Kidney (tissue), 14 donors: ENCODE data around the gene FAM83B. TPM values are rescaled to one million over a fixed set of nuclear protein-coding genes. Genes with fewer than 3 reads are reported as not detected.
A peak's percentile ranks its signal among the peaks of the same experiment; 100 is the strongest.
"Not testable (repeated sequence)": the region's sequence is repeated elsewhere in the genome, so short reads cannot be mapped to it uniquely, and the experiment has no call there.

ENCODE experiments used
- DNase-seq, 5 donors: peaks; one replicate each; pipeline ENCODE4 v3.0.0-alpha.2; 2013 to 2020
- FAIRE-seq: peaks from 2 replicates; lab custom pipeline; 2012; peaks lifted over from hg19 to GRCh38; lab: Jason Lieb, UNC
- H3K27ac ChIP-seq, 2 donors: one replicate each; pipeline ENCODE4 v1.7.0; 2013; ENCODE audit warnings: low read depth in 2 of 2, low read length in 2 of 2, inconsistent platforms in 1 of 2
- H3K27me3 ChIP-seq: one replicate; pipeline ENCODE4 v1.7.1; 2013; ENCODE audit warnings: low read length, inconsistent platforms; ENCODE audit not compliant: control insufficient read depth, insufficient read depth
- H3K36me3 ChIP-seq, 3 donors: one replicate each; pipeline versions ENCODE4 v1.7.0 to v1.7.1; 2013; ENCODE audit warnings: low read length in 3 of 3, control low read depth in 1 of 3, inconsistent platforms in 1 of 3; ENCODE audit not compliant: insufficient read depth in 3 of 3, control insufficient read depth in 2 of 3
- H3K4me1 ChIP-seq, 3 donors: one replicate each; pipeline versions ENCODE4 v1.7.0 to v1.7.1; 2013; ENCODE audit warnings: low read length in 3 of 3, inconsistent platforms in 1 of 3, low read depth in 1 of 3; ENCODE audit not compliant: control insufficient read depth in 2 of 3, insufficient read depth in 2 of 3
- H3K4me3 ChIP-seq, 3 donors: one replicate each; pipeline versions ENCODE4 v1.7.0 to v1.8.1; 2013; ENCODE audit warnings: low read length in 3 of 3, control low read depth in 1 of 3, inconsistent platforms in 1 of 3
- H3K9ac ChIP-seq, 3 donors: one replicate each; pipeline versions ENCODE4 v1.7.0 to v1.7.1; 2013; ENCODE audit warnings: low read length in 3 of 3, control low read depth in 1 of 3, inconsistent platforms in 1 of 3
- H3K9me3 ChIP-seq, 3 donors: one replicate each; pipeline versions ENCODE4 v1.7.0 to v1.7.1; 2013; ENCODE audit warnings: low read length in 3 of 3, control low read depth in 1 of 3, inconsistent platforms in 1 of 3; ENCODE audit not compliant: control insufficient read depth in 2 of 3, insufficient read depth in 1 of 3
- CTCF ChIP-seq: IDR thresholded peaks from 3 replicates; pipeline ENCODE4 v1.5.1; 2012; ENCODE audit warnings: mild to moderate bottlenecking, moderate library complexity, borderline replicate concordance; ENCODE audit not compliant: insufficient read depth; ENCODE audit errors: extremely low read depth
- intact Hi-C: fragments of 100-400 bp; cut with DNase I; formaldehyde crosslinking; loops from one replicate; pipeline ENCODE4 v1.11.1; 2022
- polyA plus RNA-seq: library from polyadenylated mRNA; stranded (reverse); fragments of 350-450 nt; fragmentation: Illumina TruSeq; extraction: RNeasy Lipid Tissue Mini Kit (QIAGEN cat#74804); gene quantifications from one replicate; pipeline ENCODE4 v1.2.3, GENCODE V29; 2014; ENCODE audit warnings: low read depth, low replicate concordance; ENCODE audit not compliant: insufficient read depth
- total RNA-seq: library from RNA; stranded (reverse); fragmentation: NEBNext Ultra II Directional; extraction: Animal tissue kit (Norgen Biotek cat#: 25700); gene quantifications from one replicate; pipeline ENCODE4 v1.2.1, GENCODE V29; 2021
- donor health status: control.
- donor health status: control.
- donor health status: control.
- donor health status: control.
- donor health status: control.
- donor health status: DM: yes; HTN: yes; CAD: no.
- donor health status: Normal renal cell carcinoma (clear cell type).

FAM83B gene
- total and polyA plus RNA-seq, 2 donors from 2014 or later = 0.77 to 12.7 TPM

GRCh38 chr6:54810147-54810546 is 36.4 kb upstream of the FAM83B start:
- Histone ChIP-seq H3K27ac (no peak overlapping the region), H3K4me1 (no peaks in the 10 kb centered on the region), H3K36me3 (no peaks in the 10 kb centered on the region), H3K9ac (no peak overlapping the region), H3K9me3 (no peaks in the 10 kb centered on the region), H3K4me3 (no peak overlapping the region), H3K27me3 (no peaks in the 10 kb centered on the region)
- no peak for TF ChIP-seq CTCF
- no peak for DNase-seq
- intact Hi-C loops = no loop called here
- no peak for FAIRE-seq

- intact Hi-C loops = no loop called here
- DNase-seq (no peak), FAIRE-seq (no peak)
- no peaks in the 10 kb centered on the region for H3K27me3 ChIP-seq
- H3K4me1 ChIP-seq = no peaks in the 10 kb centered on the region
- no peak for TF ChIP-seq CTCF
- H3K4me3 ChIP-seq = no peak overlapping the region
- H3K27ac ChIP-seq = no peak overlapping the region
- H3K36me3 ChIP-seq = no peaks in the 10 kb centered on the region
- no peak overlapping the region for H3K9ac ChIP-seq
- no peaks in the 10 kb centered on the region for H3K9me3 ChIP-seq
These were observed 32.7 kb upstream of the FAM83B start for GRCh38 chr6:54813892-54814291.

- DNase-seq (no peak), FAIRE-seq (no peak)
- H3K9me3 ChIP-seq = no peaks in the 10 kb centered on the region
- H3K36me3 ChIP-seq = no peaks in the 10 kb centered on the region
- H3K27me3 ChIP-seq = no peaks in the 10 kb centered on the region
- no peak for TF ChIP-seq CTCF
- H3K27ac ChIP-seq = no peak overlapping the region
- H3K4me3 ChIP-seq = no peak overlapping the region
- intact Hi-C loops = no loop called here
- H3K9ac ChIP-seq = no peak overlapping the region
- H3K4me1 ChIP-seq = no peaks in the 10 kb centered on the region
These were observed 29.3 kb upstream of the FAM83B start for GRCh38 chr6:54817236-54817635.

- DNase-seq (no peak), FAIRE-seq (no peak)
- Histone ChIP-seq H3K27ac (no peak overlapping the region), H3K27me3 (no peaks in the 10 kb centered on the region), H3K36me3 (no peaks in the 10 kb centered on the region), H3K4me1 (no peaks in the 10 kb centered on the region), H3K4me3 (no peak overlapping the region), H3K9ac (no peak overlapping the region), H3K9me3 (no peaks in the 10 kb centered on the region)
- TF ChIP-seq CTCF = no peak
- intact Hi-C loops = no loop called here
These were observed 28.7 kb upstream of the FAM83B start for GRCh38 chr6:54817834-54818233.

- H3K9ac ChIP-seq, FAIRE-seq, intact Hi-C loops, H3K4me3 ChIP-seq, H3K9me3 ChIP-seq, H3K4me1 ChIP-seq, H3K27ac ChIP-seq, H3K27me3 ChIP-seq, H3K36me3 ChIP-seq: not testable (repeated sequence)
- peak in 1 of 5 donors; percentile 60 for DNase-seq
These were observed 22.3 kb upstream of the FAM83B start for GRCh38 chr6:54824225-54824624.
